C4-2B (cell line): ENCODE measurements around the gene TSPAN14.

Source experiments
- CTCF ChIP-seq: fragments of 450-650 bp; conservative IDR thresholded peaks from 2 replicates; pipeline ENCODE4 v1.5.1; 2017; ENCODE audit warnings: mild to moderate bottlenecking
- ZFX ChIP-seq: fragments of 450-650 bp; IDR thresholded peaks from 2 replicates; pipeline ENCODE4 v1.6.1; 2017

GRCh38 chr10:80462981-80463741 lies 9.1 kb downstream of the TSPAN14 start:
- no peak for TF ChIP-seq CTCF
- no peak for TF ChIP-seq ZFX
